ENCODE data around the gene MAOB. TPM values are rescaled to one million over a fixed set of nuclear protein-coding genes. Genes with fewer than 3 reads are reported as not detected.

Gene MAOB
- under 0.01 and 0.24 TPM in 2 replicates for total RNA-seq

DNA sequence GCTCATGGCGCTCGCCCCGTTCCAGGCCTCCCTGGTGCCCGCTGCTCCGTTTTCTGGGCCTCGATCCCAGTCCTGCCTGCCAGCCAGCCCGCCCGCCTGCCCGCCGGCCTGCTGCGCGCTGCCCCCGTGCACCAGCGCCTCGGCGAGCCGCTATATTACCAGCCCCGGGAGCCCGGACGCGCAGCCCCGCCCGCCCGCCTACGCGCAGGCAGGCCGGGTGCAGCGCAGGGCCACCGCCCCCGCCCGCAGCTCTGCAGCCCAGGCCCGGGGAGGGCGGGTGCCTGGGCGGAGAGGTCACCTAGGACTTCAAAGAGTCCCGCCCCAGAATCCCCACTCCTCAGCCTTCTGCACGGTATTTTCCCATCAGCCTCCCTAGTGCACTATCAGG is at the start of gene MAOB:
Gene MAOB (minus strand): TSS at position 157 of the 388 bp plus-strand sequence. CDS start 151 bp downstream, at position 6.

Other genes starting within 250 kb of the MAOB start
- gene MAOA, start 226.2 kb downstream of the MAOB start, total RNA-seq, result 16.5 and 19.0 TPM in 2 replicates
- 0.85 and 2.8 TPM in 2 replicates for gene NDP, start 90.9 kb upstream of the MAOB start, total RNA-seq

All from hair follicle dermal papilla cell (primary cell).